Hepatocyte (in vitro differentiated cells): ENCODE results near the gene RAPGEF5.

Experiments used
- EZH2 ChIP-seq: fragments of 200-600 bp; sonication (generic); IDR thresholded peaks from 2 replicates; pipeline ENCODE4 v1.6.1; 2016; ENCODE audit warnings: antibody characterized with exemption, mild to moderate bottlenecking, borderline replicate concordance
- TF ChIP-seq, protein P1 (sequence below): fragments of 200-600 bp; sonication (generic); IDR thresholded peaks from 2 replicates; pipeline ENCODE4 v1.5.1; 2016; ENCODE audit warnings: antibody characterized with exemption, mild to moderate bottlenecking; ENCODE audit not compliant: poor library complexity

DNA sequence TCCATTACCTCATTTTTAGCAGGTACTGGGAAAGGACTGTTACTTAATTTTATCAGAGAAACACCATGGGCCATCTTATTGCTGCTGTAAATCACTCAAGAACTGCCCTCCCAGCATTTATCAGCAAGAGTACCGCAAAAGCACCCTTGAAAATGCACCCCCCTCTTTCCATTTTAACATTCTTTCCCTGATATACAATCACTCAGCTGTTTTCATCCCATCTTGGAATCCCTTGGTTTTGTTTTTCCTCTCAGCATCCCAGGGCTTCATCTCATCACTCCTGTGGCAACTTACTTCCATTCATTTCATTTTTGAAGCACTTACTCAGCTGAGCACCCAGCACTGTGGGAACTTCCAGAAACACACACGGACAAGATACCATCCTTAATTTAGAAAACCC, 36.5 kb downstream of the RAPGEF5 start:
- TF ChIP-seq EZH2, result no peak
- TF ChIP-seq, protein P1, sequence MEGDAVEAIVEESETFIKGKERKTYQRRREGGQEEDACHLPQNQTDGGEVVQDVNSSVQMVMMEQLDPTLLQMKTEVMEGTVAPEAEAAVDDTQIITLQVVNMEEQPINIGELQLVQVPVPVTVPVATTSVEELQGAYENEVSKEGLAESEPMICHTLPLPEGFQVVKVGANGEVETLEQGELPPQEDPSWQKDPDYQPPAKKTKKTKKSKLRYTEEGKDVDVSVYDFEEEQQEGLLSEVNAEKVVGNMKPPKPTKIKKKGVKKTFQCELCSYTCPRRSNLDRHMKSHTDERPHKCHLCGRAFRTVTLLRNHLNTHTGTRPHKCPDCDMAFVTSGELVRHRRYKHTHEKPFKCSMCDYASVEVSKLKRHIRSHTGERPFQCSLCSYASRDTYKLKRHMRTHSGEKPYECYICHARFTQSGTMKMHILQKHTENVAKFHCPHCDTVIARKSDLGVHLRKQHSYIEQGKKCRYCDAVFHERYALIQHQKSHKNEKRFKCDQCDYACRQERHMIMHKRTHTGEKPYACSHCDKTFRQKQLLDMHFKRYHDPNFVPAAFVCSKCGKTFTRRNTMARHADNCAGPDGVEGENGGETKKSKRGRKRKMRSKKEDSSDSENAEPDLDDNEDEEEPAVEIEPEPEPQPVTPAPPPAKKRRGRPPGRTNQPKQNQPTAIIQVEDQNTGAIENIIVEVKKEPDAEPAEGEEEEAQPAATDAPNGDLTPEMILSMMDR, result no peak
